NT2/D1 (cell line): ENCODE results near the gene PCARE.

Source experiments
- SUZ12 ChIP-seq: IDR thresholded peaks from 2 replicates; pipeline ENCODE4 v1.6.1; 2011; ENCODE audit not compliant: insufficient read length, insufficient read depth; ENCODE audit errors: extremely low read depth
- YY1 ChIP-seq: IDR thresholded peaks from 2 replicates; pipeline ENCODE4 v1.6.1; 2011; ENCODE audit not compliant: insufficient read length, insufficient read depth
- ZNF274 ChIP-seq: IDR thresholded peaks from 2 replicates; pipeline ENCODE4 v1.6.1; 2011; ENCODE audit warnings: mild to moderate bottlenecking, low read depth, low read length

GRCh38 chr2:29021886-29022285 lies 52.4 kb downstream of the PCARE start:
- TF ChIP-seq ZNF274 (no peak), SUZ12 (no peak), YY1 (no peak)
